Fibroblast of skin of abdomen (primary cell): ENCODE results near the gene LAPTM4A.
A peak's percentile ranks its signal among the peaks of the same experiment; 100 is the strongest.

Source experiments
- DNase-seq: peaks from one replicate; pipeline ENCODE4 v3.0.0-alpha.2; 2013

The LAPTM4A gene

DNA sequence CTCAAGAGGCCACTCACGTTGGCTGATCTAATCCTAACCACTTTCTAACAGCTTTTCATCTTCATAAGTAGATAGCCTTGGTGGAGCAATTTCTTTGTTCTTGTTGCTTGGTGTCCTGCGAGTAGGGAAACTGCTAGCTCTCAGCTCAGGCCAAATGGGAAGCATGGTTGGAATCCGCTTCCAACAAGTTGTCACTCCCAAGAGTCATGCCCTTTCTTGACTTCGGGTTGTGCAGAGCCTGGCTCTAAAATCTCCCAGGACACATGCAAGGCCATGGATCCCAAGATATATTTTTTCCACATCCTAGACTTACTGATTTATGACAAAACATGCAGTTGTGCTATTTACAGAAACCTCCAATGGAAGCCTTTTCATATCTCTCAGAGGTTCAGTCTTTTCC, 31.7 kb downstream of the LAPTM4A start:
- DNase-seq = no peak

GRCh38 chr2:20018601-20019152, 32.8 kb downstream of the LAPTM4A start:
- DNase-seq = no peak

GRCh38 chr2:20016346-20016745, 35.1 kb downstream of the LAPTM4A start:
- no peak for DNase-seq

DNA sequence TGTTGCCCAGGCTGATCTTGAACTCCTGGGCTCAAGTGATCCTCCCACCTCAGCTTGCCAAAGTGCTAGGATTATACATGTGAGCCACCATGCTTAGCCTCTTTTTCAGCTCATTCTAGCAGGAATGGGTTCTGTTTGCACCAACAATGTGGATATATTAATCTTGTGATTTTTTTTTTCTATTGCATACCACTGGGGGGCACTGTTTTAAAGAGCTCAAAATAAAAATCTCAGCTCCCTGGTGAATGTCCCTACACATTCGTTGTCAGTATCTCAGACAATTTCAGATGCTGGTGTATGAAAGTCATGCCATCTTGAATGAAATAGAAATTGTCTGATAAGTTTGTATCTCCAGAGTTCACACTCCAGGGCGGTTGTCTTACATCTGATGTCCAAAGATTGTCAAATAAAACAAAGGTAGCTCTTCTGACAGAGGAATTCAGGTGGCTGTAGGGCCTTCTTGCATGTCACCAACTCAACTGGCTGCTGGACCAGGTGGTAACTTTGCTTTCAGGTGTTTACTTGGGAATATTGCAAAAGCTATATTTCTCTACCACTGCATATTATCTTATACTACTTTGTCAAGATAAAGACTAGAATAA, 35.8 kb downstream of the LAPTM4A start:
- peak; percentile 56 for DNase-seq

- no peak for DNase-seq
Measured at GRCh38 chr2:20013126-20013849, 38.1 kb downstream of the LAPTM4A start.

DNA sequence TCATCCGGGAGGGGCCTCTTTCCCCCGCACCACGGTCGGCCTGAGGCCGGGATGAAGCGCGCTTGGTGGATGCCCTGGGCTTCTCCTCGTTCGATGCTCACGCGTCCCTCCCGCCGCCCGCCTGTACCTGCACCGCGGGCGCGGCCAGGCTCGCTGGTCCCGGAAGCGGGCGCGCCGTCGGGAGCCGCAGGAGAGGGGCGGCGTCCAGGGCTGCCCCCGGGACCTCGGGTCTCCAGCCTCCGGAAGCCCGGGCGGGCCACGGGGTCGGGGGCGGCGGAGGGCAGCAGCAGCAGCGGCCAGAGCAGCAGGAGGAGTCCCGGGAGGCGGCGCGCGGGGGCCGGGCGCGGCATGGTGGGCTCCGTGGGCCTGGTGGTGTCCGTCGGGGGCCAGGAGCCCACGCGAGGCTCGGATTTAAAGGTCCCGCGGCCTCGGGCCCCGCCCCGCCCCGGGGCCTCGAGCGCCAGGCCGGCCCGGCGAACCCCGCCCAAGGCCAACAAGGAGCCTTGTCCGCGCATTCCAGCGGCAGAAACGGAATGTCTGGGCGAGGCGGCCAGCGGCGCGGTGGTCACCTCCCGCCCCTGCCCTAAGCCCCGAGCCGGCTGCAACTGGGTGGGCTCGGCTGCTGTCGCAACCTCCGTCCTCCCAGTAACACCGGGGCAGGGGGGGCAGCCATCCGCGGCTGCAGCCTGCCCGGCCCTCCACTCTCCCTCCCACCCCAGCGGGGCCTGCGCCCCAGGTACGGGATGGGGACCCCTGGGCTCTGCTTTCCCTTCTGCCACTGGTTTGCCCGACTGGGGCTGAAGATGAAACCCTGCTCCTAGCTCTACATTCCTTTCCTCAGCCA, 38.9 kb downstream of the LAPTM4A start, which contains the start of gene MATN3:
MATN3 (minus strand) TSS at position 387 of the 844 bp plus-strand sequence; CDS start at position 350, 37 bp downstream.
- peak; percentile 52 for DNase-seq

- DNase-seq = no peak
Measured at GRCh38 chr2:20012032-20012281, 39.5 kb downstream of the LAPTM4A start.

DNA sequence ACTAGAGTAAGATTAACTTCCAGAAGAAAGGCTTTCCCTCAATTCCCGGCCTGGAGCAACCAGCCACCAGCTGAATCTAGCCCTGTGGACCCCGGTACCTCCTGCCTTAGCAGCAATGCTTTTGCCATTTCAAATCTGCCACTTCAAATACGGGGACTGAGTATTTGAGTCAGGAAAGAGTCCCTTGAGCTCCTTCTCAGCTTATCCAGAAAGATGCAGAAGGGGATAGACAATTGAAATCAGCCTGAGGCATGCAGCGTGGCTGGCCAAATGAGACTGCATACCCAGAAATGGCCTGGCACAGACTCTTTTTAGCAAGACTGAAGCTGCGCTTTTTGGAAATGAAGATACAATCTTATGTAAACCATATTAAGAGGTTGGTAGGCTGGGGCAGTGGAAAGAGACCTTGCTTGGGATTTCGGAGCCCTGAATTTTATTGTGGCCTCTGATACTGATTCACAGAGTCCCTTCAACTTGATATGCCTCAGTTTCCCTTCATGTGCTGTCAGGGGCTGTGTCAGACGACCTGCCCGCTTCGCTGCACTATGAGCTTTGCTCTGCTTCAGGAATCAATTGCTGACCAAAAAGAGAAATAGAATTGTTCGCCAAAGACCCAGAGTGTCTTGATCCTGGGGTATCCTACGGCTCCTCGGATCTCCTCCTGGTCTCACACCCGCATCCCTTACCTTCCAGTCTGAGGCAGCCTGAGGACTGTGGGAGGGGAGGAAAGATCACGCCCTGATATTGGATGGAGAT, 40.0 kb downstream of the LAPTM4A start:
- no peak for DNase-seq

- no peak for DNase-seq
Measured at GRCh38 chr2:20008703-20009102, 42.7 kb downstream of the LAPTM4A start.

- no peak for DNase-seq
Measured at GRCh38 chr2:20005891-20006470, 45.4 kb downstream of the LAPTM4A start.

DNA sequence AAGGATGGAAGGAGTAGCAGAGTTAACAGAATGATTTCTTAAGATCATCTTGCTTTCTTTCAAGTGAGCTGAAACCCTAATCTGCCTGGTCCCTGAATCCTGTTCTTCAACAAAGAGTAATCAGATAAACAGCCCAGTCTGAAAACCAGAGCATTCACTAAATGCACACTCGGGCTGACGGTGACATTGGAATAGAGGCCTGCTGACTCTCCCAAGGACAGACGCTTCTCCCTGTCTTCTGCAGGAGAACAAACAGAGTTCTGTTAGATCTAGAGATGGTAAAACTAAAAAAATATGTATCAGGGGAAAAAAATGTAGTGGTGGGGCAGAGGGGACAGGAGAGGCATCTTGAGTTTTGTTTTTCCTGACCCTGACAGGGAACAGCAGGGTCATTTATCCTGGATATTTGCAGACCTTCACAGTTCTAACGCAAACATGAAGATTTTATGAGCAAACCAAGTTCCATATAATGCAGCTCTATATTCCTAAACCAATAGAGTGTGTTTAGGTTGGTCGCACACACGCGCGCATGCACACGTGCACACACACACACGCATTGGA, 46.3 kb downstream of the LAPTM4A start:
- DNase-seq = no peak

DNA sequence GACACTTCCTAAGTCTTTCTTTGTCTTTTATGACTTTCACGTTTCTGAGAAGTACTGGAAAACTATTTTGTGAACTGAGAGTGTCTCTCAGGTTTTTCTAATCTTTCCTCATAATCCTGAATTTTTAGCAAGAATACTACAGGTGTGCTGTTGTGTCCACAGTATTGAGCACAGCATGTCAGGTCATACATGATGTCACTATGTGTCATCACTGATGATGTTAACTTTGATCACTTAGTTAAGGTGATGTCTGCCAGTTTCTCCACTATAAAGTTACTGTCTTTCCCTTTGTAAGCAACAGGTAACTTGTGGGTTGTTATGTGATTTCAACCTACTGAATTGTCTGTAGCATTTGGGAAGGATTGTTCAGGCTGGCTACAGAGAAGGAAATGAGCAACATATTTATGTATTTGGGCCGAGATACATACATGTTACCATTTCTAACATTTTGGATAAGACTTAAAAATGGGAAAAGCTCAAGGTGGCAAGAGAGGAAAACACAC, 50.0 kb downstream of the LAPTM4A start:
- DNase-seq = no peak

- DNase-seq = no peak
Measured at GRCh38 chr2:19993731-19994130, 57.7 kb downstream of the LAPTM4A start.

DNA sequence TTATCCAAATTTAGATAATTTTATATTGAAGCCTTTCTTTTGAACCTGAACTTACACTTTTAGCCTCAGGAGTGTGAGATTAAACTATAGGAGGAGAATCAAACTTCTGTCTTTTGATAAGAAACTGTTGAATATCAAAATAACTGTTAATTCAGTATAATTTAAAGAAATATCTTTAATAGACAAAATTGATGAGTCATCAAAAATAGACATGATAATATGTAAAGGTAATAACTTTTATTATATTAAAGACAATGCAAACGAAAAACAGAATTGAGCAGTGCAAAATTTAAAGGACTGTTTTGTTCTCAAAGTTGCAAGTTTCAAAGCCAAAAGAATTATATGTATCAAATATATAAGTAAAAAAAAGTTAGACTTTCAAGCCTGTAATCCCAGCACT, 59.5 kb downstream of the LAPTM4A start:
- no peak for DNase-seq

DNA sequence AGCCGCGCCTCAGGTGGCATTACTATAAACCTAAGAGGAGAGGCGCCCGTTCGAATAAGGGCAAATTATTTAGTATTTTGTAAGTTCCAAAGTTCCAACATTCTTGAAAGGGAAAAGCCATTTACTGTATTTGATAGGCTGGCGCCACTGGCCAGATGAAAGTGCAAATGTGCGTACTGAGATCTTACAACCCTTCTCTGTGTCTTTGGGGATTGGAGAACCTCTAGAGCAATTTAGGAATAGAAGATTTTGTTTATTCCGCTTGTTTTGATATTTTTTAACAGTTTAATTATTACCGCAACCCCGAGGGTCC, 61.1 kb downstream of the LAPTM4A start:
- no peak for DNase-seq

GRCh38 chr2:19989667-19990415, 61.6 kb downstream of the LAPTM4A start, which contains the start of gene WDR35:
TSS of gene WDR35 (minus strand) at chr2:19990105. CDS start at chr2:19990015, 90 bp downstream.
- DNase-seq = peak; percentile 88

- DNase-seq = no peak
Measured at GRCh38 chr2:19989342-19989666, 62.1 kb downstream of the LAPTM4A start.

- no peak for DNase-seq
Measured at GRCh38 chr2:19988600-19988999, 62.8 kb downstream of the LAPTM4A start.

DNA sequence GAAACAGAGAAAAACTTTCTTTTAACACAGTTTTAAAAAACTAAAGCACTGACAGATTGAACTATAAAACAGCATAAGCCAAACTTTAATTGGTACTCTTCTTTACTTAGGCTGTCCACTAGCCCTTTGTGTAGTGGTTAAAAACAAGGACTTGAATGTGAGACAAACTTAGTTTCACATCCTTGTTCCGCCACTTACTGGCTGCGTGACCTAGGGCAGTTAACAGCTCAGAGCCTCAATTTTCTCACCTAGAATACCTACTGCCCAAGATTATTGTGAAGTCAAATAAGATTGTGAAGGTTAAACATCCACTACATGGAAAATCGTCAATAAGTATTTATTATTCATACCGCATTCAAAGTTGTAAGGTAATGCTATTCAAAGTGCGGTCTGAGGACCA, 63.5 kb downstream of the LAPTM4A start:
- no peak for DNase-seq
